Right ventricle myocardium inferior (tissue), 1 donor: ENCODE results near the gene ABHD17C. TPM values are rescaled to one million over a fixed set of nuclear protein-coding genes. Genes with fewer than 3 reads are reported as not detected.
"Not testable (repeated sequence)": the region's sequence is repeated elsewhere in the genome, so short reads cannot be mapped to it uniquely, and the experiment has no call there.

ENCODE experiments used
- ATAC-seq: fragments of 200-7000 bp; cut with Tn5 transposase; one replicate; pipeline ENCODE4 v1.9.1; 2020; ENCODE audit warnings: mild to moderate bottlenecking, moderate library complexity
- DNase-seq: peaks from one replicate; pipeline ENCODE4 v3.0.0; 2021; ENCODE audit errors: missing footprints
- intact Hi-C: fragments of 100-400 bp; cut with DNase I; formaldehyde crosslinking; loops from one replicate; pipeline ENCODE4 v1.11.0; 2022
- long read RNA-seq: library from polyadenylated mRNA; unstranded; transcript quantifications from one replicate; pipeline ENCODE4 v2.0.0, GENCODE V29; 2021
- total RNA-seq: library from RNA; stranded (reverse); fragmentation: NEBNext Ultra II Directional; extraction: Animal tissue kit (Norgen Biotek cat#: 25700); gene quantifications from one replicate; pipeline ENCODE4 v1.2.1, GENCODE V29; 2021
- donor health status: DM: no; HTN: yes; CAD: no; lungs with severe emphysema.

The ABHD17C gene
- total RNA-seq: 7.5 TPM
- long read RNA-seq, transcript ABHD17C-201 (3 exons, 2,368 nt): major isoform, 11 of 12 reads
- long read RNA-seq, partial matches to known transcripts: 0 of 12 reads
- long read RNA-seq, other reads (novel, unspliced or antisense): 1 of 12 reads

DNA sequence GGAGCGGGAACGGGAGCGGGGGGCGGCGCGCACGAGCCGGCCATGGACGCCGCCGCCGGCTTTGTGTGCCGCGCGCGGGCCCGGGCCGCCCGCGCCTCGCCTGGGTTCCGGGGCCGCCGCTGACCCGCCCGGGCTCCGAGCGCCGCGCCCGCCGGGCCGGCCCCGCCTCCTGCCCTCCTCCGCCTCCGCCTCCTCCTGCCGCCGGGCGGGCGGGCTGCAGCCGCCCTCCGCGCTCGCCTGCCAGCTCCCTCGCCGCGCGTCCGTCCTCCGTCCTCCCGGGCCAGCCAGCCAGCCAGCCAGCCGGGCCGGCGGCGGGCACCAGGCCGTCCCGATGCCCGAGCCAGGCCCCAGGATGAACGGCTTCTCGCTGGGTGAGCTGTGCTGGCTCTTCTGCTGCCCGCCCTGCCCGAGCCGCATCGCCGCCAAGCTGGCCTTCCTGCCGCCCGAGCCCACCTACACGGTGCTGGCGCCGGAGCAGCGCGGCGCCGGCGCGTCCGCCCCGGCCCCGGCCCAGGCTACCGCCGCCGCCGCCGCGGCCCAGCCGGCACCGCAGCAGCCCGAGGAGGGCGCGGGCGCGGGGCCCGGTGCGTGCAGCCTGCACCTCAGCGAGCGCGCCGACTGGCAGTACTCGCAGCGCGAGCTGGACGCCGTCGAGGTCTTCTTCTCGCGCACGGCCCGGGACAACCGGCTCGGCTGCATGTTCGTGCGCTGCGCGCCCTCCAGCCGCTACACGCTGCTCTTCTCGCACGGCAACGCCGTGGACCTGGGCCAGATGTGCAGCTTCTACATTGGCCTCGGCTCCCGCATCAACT lies at the start of gene ABHD17C:
Gene ABHD17C, plus strand, starts transcription at position 212 of the 812 bp plus-strand sequence. Its CDS starts 120 bp downstream, at position 332.
- intact Hi-C loops: loop anchor here (10.0 kb wide), 1 partner anchor 289 kb away; the partner anchor contains the start of gene MESD
- ATAC-seq: peak; percentile 84
- DNase-seq: peak; percentile 83

DNA sequence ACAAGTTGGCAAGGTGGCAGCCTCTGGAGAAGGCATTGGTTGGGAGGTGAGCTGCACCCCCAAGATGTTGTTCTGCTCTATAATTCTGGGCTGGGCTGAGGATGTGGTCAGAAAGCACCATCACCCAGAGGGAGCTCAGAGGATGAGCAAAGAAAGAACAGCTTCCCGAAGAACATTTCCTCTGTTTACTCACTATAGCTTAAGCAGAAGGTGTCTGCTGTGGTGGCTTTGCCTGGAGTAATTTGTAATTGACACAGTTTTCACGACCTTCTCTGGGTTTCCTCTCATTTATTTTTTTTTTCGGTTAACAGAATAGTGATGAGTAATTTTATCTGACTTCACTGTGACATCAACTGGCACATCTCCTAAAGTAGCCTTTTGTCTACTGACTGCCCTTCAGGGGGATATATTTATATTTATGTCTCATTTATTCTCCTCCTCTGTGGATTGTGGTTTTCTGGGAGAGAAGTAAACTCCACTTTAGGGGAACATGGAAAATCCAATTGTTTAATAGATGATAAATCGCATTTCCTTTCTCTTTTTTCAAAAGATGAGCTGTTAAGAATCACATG lies 49.5 kb upstream of the ABHD17C start:
- intact Hi-C loops: no loop called here
- ATAC-seq: no peak

GRCh38 chr15:80647424-80647823 lies 47.7 kb upstream of the ABHD17C start:
- DNase-seq, ATAC-seq, intact Hi-C loops: not testable (repeated sequence)

More for the DNA sequence above, 49.5 kb upstream of the ABHD17C start:
- DNase-seq: no peak

DNA sequence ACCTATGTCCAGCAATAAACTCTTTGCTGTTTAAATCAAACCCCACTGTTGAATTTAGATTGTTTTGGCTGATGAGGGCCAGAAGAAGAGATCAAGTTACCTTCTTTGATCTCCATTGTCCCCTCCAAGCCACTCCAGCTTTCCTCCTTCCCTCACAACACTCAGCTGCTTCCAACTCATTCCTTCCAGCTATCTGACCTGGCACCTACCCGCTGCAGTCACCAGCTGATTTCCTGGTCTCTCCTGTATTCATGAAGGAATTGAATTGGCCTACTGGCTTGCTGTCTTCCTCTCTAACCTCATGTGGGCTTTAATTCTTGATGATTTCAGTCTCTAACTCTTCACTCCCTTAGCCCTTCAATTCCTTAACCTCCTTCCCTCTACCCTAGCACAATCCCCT lies 40.8 kb upstream of the ABHD17C start:
- ATAC-seq (no peak), DNase-seq (no peak)
- intact Hi-C loops: no loop called here

- intact Hi-C loops: no loop called here
- ATAC-seq: no peak
- no peak for DNase-seq
These were observed 35.7 kb upstream of the ABHD17C start for GRCh38 chr15:80659375-80659774.

DNA sequence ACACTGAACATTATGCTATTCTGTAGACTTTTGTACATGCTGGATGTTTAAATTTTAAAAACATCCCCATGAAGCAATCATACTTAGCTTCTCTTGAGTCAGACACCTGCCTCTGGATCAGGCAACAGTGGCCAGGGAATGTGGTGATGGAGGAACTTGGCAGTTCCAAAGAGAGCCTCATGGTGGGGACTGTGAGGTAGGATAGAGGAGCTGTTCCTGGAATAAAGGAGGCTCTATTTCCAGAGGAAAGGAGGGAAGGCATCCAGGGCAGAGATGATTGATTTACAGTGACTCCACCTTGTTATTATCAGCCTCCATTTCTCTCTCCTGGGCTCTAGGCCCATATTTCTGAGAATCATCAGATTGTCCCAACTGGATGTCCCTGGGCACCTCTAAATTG lies 35.0 kb upstream of the ABHD17C start:
- ATAC-seq: no peak
- intact Hi-C loops: no loop called here
- DNase-seq: no peak

- ATAC-seq (no peak), DNase-seq (no peak)
- intact Hi-C loops: no loop called here
These were observed 33.0 kb upstream of the ABHD17C start for GRCh38 chr15:80662129-80662528.

DNA sequence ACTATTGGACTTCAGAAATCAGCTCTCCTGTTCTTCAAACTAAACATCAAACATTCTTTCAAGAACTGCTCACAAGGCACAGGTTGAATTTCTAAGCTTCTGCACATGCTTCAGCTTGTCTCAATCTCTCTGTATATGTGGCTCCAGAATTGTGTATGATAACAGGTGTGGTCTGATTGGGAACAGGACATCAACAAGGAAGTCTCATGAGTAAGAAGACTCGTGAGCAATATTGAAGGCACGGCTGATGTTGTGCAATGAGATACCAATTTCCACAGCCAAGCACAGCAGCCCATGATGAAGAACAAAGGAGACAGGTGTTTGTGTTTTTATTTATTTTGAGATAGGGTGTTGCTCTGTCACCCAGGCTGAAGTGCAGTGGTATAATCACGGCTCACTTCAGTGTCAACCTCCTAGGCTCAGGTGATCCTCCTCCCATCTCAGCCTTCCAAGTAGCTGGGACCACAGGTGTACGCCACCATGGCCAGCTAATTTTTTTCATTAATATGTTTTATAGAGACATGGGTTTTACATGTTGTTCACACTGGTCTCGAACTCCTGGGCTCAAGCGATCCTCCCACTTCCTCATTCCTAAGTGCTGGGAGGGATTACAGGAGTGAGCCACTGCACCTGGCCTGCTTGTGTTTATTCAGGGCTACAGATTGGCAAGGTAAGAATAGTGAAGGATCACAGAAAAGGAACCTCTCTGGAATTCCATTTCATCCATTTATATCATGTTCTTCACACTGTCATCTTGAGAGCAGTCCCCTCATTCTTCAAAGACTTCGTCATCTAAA lies 32.2 kb upstream of the ABHD17C start:
- ATAC-seq: no peak
- intact Hi-C loops: no loop called here
- DNase-seq: no peak

GRCh38 chr15:80665151-80665550 lies 30.0 kb upstream of the ABHD17C start:
- intact Hi-C loops: no loop called here
- DNase-seq (no peak), ATAC-seq (no peak)

GRCh38 chr15:80667936-80668335 lies 27.2 kb upstream of the ABHD17C start:
- no peak for ATAC-seq
- DNase-seq: no peak
- intact Hi-C loops: no loop called here

- intact Hi-C loops: no loop called here
- no peak for DNase-seq
- ATAC-seq: no peak
These were observed 26.4 kb upstream of the ABHD17C start for GRCh38 chr15:80668546-80669236.

GRCh38 chr15:80669663-80670273 lies 25.3 kb upstream of the ABHD17C start:
- ATAC-seq (no peak), DNase-seq (no peak)
- intact Hi-C loops: no loop called here

DNA sequence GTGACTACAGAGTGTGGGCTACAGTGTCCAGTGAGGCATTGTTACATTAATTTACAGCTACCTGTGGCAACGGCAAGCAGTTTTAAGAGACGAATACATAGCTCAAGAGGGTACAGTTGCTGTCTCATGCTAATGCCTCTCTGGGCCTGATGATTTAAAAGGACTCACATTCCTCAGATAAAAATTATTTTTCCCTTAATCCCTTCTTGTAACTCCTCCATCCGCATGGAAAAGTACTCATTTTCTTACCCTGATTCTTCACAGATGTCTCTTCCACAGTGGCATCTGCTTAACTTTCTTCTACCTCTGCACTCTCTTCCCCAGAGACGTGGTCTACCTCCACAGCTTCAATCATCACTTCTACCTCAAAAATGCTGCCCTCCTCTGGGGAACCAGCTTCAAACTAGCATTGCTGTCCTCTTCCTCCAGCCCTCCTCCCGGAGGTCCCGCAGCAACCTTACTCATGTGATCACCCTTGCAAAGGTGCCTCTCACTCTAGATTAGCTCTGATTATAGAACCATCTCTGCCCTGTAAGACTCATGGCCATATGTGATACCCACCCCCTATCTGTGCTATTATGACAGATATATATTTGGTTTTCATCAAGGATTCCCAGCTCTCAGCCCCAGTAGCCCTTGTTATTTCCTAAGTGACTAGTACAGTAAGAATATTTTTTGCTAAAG lies 21.4 kb upstream of the ABHD17C start:
- intact Hi-C loops: no loop called here
- ATAC-seq (no peak), DNase-seq (no peak)

DNA sequence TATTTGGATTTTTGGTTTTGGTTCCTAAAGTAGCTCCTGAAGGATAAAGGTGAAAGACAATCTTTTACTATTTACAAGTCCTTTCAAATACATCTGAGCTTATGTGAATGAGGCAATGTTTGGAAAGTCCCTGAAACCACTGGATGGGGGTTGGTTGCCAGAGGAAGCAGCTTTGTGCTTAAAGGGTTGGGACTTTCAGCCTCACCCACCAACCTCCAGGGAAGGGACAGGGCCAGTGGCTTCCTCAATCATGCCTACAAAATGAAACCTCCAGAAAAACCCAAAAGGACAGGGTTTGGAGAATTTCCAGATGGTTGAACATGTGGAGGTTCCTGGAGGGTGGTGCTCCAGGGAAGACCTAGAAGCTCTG lies 20.9 kb upstream of the ABHD17C start:
- intact Hi-C loops: no loop called here
- DNase-seq (no peak), ATAC-seq (no peak)

DNA sequence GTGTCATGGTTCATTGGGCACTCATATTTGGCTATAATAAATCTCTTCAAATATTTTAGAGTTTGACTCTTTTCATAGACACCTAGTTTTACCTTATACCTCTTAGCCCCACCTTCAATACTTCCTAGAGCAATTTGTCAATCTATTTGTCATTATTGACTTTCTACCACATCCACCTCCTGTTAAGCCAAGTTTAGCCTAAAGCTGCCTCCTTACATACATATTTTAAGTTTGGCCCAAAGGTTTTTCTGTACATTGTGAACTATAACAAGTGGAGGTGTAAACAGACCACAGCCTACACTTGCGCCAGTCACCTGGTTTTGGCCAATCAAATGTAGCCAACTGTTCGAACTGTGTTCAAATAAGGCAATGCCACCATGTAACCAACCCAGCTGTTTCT lies 18.1 kb upstream of the ABHD17C start:
- intact Hi-C loops: no loop called here
- no peak for DNase-seq
- no peak for ATAC-seq

DNA sequence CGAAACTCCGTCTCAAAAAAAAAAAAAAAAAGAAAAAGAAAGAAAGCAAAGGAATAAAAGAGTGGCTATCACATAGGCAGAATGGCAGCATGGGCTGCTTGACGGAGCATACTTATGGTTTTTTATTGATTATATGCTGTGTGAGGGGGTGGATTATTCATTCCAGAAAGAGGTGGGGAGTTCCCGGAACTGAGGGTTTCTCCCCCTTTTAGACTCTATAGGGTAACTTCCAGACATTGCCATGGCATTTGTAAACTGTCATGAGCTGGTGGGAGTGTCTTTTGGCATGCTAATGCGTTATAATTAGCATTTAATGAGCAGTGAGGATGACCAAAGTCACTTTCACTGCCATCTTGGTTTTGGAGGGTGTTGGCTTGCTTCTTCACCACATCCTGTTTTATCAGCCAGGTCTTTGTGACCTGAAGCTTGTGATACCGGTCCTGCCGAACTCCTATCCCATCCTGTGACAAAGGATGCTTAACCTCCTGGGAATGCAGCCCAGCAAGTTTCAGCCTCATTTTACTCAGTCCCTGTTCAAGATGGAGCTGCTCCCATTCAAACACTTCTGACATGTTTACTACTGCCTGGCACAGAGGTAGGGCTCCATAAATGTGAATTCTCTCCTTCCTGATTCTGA lies 15.8 kb upstream of the ABHD17C start:
- ATAC-seq: no peak
- no peak for DNase-seq
- intact Hi-C loops: no loop called here

DNA sequence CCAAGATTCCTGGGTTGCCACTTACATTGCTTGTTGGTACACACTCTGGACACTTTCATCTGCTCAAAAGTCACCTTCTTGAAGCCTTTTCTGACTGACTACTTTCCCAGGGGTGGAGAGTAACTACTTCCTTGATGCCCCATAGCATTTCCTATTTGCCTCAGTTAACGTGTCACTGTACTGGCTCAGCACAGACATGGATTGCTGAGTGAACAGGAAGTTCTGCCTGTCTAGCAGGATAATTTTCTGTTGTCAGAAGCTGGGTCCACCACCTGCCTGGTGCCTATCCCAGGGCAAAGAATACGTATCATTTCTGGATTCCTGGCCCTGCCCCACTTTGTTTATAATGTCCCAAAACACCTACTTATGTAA lies 15.3 kb upstream of the ABHD17C start:
- DNase-seq (no peak), ATAC-seq (no peak)
- intact Hi-C loops: no loop called here

DNA sequence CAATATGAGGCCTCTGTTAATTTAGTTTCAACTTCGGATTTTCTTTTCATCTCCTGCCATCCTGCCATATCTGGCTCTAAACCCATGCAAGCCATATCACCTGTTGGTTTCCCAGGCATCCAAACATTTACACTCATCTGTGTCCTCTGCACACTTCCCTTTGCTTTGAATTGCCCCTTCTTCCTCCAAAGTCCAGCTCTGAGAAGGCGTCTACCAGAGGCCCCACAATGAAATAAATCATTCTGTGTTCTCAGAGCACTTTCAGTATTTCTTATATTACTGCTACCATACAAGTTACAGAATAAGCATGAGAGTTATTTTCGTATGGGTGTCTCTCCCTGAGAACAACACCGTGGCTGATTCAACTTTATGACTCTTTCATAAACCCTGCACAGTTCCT lies 12.9 kb upstream of the ABHD17C start:
- intact Hi-C loops: no loop called here
- DNase-seq: no peak
- no peak for ATAC-seq
